ENCODE measurements around the gene ZNF740.

ZNF740 gene

DNA sequence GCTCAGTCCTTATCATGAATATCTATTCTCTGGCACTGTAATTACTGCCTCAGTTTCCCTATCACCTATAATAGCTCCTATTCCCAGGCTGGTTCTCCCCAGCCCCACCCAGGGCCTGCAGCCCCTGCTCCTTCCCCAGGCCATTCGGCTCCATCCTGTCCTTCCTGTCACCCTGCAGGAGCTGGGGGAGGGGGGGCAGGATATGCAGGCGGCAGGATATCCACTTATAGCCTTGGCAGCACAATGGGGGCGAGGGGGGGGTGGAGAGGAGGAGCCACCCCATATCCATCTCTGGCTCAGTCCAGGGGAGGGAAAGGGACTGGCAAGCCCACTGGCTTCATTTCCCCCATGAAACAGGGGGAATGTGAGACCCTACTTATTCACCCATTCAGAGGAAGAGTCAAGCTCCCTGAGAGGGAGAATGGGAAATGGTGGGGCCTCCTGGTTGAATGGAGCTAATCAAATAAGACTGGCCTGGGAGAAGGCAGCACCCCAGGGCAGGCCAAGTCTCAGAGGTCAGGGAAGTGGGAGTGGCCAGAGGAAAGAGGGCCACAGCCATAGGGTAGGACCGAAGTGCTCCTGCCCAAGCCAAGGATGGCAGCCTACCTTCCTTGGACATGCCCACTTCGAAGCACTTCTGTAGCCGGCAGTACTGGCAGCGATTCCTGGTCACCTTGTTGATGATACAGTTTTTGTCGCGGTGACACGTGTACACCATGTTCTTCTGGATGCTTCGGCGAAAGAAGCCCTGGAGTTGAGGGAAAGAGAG is 34.3 kb downstream of the ZNF740 start:
- DNase-seq = no peak

DNA sequence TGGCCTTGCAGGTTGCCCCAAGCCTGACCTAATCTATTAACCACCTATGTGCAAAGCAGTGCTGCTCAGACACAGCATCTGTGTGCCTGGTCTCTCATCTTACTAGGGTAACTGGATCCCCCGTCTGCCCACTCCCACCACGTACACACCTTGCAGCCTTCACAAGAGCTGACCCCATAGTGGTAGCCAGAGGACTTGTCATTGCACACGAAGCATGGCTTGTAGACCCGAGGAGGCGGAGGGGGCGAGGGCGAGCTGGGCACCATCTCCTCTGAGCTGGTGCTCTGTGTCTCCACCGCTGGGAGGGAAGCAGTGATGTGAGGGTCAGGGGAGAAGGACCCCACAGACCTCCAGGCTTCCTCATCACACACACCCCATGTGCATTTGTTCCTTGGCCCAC is 35.0 kb downstream of the ZNF740 start:
- no peak for DNase-seq

DNA sequence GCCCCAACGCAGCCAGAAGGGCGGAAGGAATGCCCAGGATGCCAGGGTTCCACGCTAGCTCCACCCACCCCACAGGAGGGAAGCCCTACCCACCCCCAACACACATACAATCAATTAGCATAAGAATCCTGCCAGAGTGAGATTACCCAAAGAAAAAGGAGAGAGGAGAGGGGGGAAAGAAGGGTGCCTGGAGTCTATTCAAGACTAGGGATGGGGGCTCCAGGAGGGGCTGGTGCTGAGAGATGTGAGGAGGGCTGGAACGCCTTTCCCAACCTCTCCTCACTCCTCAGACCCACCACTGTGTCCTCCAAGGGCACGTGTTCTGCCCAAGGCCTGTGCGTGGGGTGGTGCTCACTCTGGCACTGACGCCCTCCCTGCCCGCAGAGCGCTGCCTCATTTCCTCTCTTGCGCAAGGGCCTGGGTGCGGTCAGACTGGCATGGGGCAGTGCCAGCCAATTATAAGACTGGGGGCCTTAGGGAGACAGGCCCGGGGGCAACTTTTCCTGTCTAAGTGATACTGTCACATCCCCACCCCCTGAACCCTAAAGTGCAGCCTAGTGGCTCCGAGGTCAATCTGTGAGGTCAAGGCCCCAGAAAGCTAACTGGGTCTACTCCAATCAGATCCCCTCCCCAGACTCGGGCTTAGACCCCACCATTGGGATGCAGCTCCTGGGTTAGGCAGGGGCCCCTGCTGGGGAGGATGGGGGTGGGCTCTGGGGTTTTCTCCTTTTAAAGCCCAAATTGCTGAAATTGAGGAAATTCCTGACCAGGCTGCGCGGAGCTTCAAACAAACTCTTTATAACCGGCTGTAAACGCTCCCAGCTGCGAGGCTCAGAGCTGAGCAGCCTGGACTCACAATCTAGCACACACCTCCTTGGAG is 36.8 kb downstream of the ZNF740 start:
- DNase-seq = no peak

GRCh38 chr12:53217931-53218307 is 37.4 kb downstream of the ZNF740 start:
- no peak for DNase-seq

GRCh38 chr12:53218551-53219291 is 38.2 kb downstream of the ZNF740 start:
- no peak for DNase-seq

GRCh38 chr12:53219292-53219955 is 38.9 kb downstream of the ZNF740 start:
- DNase-seq = no peak

DNA sequence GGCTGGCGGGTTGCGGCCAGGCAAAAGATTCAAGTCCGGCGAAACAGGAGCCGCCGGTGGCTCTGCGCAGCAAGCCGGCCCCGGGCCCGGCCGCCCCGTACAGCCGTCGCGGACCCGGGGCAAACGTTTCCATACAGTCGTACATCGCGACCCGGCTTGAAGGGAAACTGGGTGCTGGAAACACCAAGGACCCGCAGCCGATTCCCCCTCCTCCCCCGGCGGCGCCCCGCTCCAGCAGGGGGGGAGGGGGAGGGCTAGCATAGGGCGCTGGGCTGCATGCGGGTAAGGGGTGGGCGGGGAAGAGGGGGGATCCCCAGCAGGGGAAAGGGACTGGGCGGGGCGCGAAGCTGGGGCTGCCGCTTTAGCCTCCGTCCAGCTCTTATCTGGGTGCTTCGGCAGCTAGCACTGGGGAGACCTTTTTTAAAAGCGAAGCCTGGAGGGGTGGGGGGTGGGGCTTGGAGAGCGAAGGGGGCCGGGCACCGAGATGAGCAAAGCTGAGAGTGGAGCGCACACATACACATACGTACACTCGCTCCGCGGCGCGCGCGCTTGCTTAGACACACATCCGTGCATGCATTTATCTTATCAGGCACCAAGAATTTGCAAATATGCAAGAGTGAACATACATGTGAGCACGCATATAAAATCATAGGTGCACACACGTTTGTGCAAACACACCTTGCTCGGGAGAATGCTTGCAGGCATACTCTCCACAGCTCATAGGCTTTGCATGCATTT is 39.6 kb downstream of the ZNF740 start:
- peak; percentile 58 for DNase-seq

DNA sequence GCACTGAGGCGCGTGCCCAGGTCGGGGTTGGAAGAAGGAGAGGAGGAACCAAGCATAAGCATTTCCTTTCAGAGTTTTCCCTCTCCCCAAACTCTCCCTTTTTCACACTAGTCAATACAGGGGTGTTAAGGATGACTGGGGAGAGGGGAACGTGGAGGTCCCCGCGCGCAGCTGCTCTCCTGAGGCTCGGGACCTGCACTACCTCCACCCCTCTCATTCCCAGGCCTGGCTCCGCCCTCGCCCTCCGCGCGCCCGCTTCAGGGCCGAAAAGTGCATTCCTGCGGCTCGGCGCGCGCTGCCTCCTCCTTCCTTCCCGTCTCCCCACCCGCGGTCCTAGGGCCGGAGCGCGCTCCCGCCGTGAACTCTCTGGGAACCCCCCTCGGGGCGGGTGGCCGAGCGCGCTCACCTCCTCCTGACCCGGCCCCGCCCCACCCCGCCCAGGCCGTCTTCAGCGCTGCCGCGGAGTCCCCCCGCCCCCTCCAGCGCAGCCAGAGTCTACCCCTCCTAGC is 40.2 kb downstream of the ZNF740 start:
- DNase-seq = peak; percentile 89

GRCh38 chr12:53221203-53222080 is 40.9 kb downstream of the ZNF740 start:
- DNase-seq = peak; percentile 58

- DNase-seq = no peak
Measured at GRCh38 chr12:53222170-53222721, 41.7 kb downstream of the ZNF740 start.

GRCh38 chr12:53222806-53223261 is 42.3 kb downstream of the ZNF740 start:
- no peak for DNase-seq

- no peak for DNase-seq
Measured at GRCh38 chr12:53223389-53224060, 43.0 kb downstream of the ZNF740 start.

DNA sequence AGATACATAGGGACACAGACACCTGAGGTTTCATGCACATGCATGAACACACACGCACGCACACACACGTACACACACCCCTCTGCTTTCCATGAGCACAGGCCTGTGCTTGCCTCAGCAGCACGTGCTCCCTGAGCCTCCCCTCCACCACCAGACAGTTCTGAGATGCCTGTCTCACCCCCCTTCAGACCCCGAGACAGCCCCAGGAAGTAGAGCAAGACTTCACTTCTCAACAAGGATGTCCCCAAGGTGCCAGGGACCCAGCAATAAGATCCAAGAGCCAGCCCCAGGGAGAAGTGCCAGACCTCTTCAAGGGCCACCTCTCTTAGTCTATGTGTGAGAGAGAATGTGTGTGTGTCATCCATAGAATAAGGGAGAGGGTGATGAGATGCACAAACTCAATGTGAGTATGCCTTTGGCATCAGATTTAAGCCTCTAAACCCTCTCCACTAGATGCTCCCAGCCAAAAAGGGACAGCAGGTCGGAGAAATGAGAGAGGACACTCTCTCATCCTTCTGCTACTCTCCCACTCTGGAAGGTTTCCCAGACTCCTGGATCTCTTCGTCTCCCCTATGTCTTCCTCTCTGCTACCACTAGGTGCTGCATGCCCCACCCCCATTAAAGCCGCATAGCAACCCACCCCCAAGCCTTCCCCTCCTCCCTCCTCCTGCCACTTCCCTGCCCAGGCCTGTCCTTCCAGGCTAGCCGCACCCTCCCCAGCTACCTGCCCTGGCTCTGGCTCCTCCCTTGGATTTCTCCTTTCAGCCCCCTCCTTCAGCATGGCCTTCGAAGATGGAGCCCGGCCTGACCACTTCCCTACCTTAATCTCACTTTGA is 43.8 kb downstream of the ZNF740 start:
- no peak for DNase-seq

- no peak for DNase-seq
Measured at GRCh38 chr12:53224897-53225634, 44.5 kb downstream of the ZNF740 start.

- DNase-seq = no peak
Measured at GRCh38 chr12:53225635-53226424, 45.3 kb downstream of the ZNF740 start.

DNA sequence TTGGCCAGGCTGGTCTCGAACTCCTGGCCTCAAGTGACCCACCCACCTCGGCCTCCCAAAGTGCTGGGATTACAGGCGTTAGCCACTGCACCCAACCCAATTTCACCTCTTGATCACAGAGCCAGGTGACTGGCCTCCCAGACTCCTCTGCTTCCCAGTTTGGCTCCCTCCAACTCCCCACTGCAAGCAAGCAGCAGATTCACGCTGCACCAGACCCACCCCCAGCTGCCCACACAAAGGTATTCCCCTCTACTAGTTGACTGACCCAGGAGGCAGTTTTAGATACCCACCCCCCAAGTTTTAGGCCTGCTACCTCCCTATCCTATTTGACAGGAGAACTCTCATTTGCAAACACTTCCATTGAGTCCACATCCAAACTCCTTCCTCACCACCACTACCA is 46.3 kb downstream of the ZNF740 start:
- DNase-seq = no peak

DNA sequence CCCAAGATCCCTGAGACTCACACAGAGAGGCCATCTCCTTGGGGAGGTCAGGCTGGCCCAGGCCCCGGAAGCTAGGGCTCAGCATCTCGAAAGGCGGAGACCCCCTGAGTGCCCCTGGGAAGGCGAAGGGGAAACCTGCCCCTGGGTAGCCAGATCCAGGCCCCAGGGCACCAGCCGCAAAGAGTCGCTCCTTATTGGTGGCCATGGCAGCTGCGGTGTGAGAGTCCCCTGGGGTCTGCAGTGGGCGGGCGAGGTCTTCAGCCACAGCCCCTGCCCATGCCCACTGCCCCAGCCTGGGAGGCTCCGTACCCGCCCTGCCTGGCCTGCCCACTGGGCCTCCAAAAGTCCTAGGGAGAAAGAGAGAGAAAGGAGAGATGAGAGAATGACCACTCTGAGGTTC is 46.8 kb downstream of the ZNF740 start:
- no peak for DNase-seq

All from NCI-H774 (cell line).